Activated CD4-positive, alpha-beta T cell treated with anti-CD3 and anti-CD28 coated beads, Interleukin-2, amount 50 U/mL, for 48 hours (primary cell): ENCODE results near the gene GALNT12.

ENCODE experiments used
- DNase-seq, 2 experiments: peaks; one replicate each; pipeline ENCODE4 v3.0.0-alpha.2; 2020

The GALNT12 gene

DNA sequence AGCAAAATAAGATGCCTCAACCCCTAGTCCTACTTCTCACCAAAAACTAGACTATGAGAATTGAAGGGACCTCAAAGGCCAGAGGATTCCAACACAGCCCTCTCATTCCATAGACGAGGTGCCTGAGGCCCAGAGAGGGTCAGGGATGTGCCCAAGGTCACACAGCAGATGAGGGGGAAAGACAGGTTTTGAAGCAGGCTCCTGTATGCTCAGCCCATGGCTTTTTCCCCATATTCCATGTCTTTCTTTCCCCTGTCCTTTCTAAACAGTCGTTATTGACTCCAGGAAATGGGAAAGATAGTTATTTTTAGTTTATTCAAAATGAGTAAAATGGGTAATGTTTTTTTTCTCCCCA is 75.1 kb downstream of the GALNT12 start:
- no peak for DNase-seq

DNA sequence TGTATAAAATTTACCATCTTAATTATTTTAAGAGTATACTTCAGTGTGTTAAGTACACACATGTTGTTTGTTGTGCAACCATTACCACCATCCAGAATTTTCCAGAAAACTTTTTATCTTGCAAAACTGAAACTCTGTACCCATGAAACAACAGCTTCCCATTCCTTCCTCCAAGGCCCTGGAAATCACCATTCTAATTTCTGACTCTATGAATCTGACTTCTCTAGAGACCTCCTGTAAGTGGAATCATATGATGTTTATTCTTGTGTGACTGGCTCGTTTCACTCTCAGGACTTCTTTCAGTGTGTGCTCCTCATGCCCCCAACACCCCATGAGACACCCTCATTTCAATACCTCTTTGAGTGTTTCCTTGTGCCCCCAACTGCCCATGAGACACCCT is 75.8 kb downstream of the GALNT12 start:
- no peak for DNase-seq

DNA sequence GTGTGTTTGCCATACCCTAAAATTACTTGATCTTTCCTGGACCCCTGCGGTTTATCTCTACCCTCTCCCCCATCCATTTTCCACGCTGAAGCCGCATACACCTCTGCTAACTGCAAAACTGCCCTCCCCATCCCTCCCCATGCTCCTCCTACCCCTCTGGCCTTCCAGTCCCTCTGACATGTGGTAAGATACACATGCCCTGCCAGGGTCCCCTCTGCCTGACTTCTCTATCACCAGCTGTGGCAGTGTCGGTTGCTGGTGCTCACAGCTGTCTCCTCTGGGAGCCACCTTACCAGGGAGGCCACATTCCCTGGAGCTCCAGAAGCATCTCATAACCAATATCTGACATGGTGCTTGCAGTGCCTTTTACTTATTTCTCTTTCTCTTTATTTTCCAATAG is 77.4 kb downstream of the GALNT12 start:
- no peak for DNase-seq

DNA sequence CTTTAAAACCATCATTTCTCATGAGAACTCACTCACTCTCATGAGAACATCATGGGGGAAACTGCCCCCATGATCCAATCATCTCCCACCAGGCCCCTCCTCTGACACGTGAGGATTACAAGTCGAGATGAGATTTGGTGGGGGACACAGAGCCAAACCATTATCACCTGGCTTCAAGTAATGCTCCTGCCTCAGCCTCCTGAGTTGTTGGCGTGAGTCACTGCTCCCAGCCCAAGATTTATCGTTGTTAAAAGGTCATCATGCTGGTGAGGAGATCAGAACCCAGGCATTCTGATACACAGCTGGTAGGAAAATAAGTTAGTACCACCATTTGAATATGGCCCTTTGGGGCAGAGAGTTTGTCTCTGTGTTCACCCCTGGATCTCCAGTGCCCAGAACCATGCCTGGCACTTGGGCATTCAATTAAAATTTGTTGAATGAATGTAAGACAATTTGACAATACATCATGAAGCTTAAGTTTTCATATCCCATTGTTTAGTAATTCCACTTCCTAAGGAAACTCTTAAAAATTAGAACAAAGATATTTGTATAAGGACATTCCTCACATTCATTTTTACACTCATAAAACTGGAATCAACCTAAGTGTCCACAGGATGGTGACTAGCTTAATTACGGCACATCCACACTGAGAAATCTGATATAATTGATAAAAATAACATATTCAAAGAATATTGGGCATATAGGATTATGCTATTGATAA is 78.3 kb downstream of the GALNT12 start:
- DNase-seq = no peak

DNA sequence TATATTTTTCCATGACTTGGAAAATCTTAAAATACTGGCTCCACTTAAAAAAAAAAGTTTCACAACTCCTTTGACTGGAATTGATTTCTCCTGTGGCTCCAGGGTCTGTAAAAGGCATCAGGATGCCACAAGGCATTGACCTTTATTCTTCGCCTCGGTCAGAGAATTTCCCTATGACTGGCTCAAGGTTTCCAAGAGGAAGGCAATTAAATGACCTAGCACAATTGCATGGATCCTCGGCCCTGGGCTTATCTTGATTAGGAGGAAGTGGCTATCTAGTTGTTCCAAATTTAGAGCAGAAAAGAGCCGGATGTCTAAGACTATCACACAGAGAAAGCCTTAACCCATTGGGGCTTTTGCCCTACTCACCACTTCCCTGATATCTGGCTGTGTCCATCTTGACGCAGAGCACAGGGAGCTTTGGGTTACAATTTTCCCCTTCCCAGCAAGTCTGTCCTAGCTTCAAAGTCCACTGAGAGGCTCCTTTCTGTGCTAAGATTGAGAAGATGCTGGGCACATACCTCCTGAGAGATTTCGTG is 79.3 kb downstream of the GALNT12 start:
- no peak for DNase-seq

DNA sequence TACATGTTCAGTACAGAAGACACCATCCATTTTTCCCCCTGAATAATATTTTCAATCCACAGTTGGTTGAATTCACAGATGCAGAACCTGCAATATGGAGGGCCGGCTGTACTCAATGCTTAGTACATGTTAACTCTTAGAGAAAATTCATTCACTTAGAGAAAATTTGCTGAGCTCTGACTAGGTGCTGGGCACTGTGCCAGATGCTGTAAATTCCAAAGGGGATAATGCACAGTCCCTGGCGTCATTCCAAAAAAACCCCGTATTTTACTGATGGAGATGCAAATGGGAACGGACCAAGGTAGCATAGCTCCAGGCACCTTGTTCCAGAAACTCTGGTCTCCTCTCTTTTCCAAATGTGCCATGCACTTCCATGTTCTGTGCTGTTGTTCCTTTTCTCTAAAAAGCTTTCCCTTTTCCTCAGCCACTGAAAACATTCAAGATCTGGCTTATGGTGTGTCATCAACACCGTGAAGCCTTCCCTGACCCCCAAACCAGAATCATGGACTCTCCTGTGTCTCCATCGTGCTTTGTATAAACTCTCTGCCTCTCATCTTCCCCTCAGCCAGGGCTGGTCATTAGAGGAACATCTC is 80.5 kb downstream of the GALNT12 start:
- DNase-seq = no peak

DNA sequence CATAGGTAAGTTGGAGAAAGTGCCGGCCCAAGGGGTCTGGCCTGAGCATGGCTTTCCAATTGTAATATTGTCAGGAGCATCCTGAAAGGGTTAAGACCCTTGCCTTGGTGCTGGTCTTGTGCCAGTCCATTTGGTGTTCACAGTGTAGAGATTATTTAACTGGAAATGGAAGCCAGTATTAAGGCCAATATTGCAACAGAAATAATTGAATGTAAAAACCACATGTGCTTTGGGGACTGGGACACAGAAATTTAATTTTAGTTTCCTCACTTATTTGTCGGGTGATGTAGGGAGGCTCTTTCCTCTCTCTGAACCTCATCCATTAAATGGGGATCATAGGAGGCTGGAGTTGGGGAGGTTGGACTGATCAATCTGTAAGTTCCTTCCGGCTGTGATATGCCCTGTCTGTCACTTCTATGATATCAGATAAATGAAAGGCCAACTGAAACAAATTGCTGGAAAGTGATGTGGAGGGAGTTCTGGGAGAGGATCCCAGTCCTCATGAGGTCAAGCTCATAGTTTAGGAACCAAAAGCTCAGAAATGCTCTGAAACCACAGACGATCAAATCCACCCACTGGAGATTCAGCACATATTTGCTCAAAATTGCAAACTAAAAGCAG is 81.4 kb downstream of the GALNT12 start:
- no peak for DNase-seq

DNA sequence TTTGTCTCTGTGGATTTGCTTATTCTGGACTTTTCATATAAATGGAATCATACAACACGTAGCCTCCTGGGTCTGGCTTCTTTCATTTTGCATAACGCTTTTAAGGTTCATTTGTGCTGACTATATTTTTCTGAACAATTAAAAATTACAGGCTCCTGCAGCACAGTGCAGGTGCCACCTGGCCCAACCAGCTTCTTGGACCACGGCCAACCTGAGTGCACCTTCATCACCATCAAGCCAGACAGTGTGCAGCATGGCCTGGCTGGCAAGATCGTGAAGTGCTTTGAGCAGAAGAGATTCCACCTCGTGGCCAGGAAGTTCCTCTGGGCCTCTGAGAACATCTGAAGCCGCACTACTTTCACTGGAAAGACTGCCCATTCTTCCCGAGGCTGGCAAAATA is 82.8 kb downstream of the GALNT12 start:
- DNase-seq = no peak

DNA sequence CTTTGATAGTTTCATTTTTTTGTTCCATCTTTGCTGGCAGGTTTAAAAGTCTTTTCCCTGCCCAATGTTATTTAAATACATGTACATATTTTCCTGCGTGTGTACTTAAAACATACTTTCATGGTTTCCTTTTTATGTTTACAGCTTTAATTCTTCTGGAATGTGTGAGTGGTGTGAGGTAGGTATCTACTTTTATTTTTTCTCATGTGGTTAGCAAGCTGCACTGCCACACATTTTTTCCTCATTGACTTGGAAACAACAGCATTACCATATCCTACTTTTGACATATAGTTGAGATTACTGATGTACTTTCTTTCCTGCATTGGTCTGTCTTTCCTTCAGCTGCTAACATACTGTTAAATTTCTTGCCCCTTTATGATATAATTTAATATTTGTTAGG is 84.8 kb downstream of the GALNT12 start:
- DNase-seq = no peak

DNA sequence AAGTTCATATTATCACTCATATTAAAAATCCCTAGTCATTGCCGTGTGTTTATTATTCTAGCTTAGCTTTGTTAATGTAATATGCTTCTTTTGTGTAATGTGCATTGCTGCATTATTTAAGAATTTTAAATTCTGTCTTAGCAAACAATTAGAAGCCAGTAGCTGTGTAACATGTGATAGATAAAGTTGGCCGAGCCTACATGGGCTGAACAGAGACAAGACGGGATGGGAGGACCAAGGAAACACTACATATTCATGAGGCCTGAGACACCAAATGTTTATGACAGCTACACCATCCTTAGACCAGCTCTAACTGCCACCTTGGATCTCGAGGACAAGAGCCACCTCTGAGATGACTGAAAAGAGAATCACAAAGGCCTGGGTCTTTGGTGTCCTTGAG is 85.2 kb downstream of the GALNT12 start:
- no peak for DNase-seq

DNA sequence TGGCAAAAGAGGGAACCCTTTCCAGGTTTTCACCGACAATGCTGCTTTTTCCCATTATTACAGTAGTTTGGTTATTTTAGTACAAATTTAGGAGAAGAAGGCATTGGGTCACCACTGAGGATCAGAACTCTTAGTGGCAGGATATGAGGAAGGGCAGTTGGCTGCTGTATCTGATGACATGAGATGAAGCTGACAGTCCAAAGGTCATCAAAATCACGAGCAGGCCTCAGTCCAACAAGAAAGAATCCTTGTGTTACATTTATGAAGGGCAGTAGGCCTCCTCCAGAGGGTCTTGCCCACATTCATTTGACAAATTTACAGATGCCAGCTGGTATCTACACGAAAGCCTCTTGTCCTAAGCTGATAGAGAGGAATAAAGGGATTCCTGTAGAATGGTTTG is 86.7 kb downstream of the GALNT12 start:
- no peak for DNase-seq

DNA sequence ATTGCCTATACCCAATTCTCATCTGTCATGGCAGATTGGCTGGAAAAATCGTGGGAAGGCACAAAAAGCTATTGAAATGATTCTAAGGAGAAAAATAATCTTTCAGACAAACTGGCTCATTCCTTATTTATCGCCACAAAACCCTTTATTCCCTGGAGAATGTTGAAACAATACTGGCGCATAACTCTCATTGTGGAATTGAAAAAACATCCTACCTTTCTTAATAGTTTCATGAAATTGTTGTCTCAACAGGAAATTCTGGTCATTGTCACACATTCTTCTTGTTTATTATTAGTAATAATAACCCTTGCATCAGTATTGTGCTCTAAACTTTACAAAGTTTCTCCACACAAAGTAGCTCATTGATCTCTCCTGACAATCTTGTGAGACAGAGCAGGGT is 87.3 kb downstream of the GALNT12 start:
- DNase-seq = no peak

DNA sequence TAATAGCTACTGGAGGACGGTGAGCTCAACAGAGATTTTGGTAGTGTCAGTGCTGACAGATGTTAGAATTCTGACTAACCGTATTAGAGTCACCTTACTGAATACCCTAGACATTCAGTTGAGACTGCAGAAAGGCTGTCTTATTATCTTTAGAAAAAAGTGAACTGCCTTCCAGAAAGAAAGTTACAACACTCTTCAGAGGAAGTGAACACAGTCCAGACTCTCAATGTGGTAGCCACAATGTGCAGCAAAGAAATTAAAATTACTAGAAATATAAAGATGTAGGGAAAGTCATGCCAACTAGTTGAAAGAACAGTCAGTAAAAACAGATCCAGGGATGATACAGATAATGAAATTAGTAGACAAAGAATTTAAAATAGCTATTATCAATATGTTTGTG is 89.2 kb downstream of the GALNT12 start:
- no peak for DNase-seq

DNA sequence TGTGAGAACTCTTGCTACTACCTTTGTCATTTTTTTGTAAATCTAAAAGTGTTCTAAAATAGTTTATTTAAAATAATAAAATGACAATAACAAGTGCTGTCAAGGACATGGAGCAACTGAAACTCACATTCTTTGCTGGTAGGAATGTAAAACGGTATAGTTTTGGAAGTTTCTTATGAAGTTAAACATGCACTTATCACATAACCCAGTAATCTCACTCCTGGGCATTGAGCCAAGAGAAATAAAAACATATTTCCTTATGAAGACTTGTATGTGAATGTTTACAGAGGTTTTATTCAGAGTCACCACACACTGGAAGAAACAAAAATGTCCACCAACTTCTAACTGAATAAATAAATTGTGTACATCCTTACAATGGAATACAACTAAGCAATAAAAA is 90.3 kb downstream of the GALNT12 start:
- no peak for DNase-seq

DNA sequence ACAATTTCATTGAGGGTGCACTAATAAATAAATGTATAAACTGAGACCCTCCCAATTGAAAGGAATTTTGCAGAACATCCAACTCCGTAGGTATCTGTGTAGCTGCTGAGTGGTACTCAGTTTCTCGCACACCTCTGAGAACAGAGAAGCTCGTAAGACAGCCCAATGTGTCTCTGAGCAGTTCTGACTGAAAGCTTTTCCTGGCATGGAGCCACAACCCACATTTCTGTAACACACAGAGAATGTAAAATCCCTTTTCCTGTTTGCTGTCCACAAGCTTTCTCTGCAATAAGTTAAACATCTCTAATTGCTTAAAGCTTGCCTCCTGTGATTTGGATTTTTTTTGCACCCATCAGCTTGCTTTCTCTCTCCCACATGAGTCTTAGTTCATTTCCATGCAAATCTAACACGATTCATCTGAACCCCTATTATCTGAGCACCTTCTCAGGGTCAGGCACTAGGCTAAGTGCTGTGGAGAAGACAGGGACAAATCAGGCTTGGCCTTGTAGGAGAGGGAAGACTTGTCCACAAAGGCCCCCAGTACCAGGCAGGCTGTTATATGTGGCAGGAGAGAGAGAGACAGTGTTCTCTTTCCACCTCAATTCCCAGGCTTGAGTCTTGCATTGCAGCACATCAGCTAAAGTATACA is 92.1 kb downstream of the GALNT12 start:
- no peak for DNase-seq
